ENCODE results near the gene KCNG2. TPM values are rescaled to one million over a fixed set of nuclear protein-coding genes. Genes with fewer than 3 reads are reported as not detected.

KCNG2 gene
- total RNA-seq, 4 donors from 2014 or later: 0.55 TPM; not detected in 3

DNA sequence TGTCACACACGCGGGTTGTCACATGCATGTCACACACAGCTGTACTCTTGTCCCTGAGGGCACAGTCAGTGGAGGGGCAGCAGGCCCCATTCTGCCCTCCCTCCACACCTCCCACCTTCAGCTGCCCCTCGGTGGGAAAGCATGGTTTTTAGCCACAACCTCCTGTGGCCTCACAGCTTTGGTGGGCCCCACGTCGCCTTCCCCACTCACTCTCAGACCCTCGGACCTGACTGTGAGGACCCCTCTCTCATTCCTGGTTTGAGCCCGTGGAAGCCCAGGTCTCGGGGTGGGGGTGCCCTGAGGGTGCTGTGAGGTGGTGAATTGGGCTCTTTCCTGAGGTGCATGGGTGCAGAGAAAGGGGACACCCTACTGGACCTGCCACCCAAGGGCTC is 19.9 kb downstream of the KCNG2 start:
- TF ChIP-seq POLR2A (IDR thresholded peaks at IDR 0.05) (no peak), CTCF (IDR thresholded peaks at IDR 0.05 in 4 of 5, conservative IDR thresholded peaks at IDR 0.05 in 1 of 5) (no peak)
- Histone ChIP-seq H3K36me3 (no peaks in the 10 kb centered on the region), H3K9me3 (no peaks in the 10 kb centered on the region), H3K27me3 (peaks cover 23 to 37% (median 33%) of the 10 kb centered on the region in 3 donors), H3K4me1 (no peaks in the 10 kb centered on the region), H3K4me3 (no peak overlapping the region), H3K27ac (no peak overlapping the region)
- DNase-seq (no peak), ATAC-seq (no peak)
- in situ Hi-C loops (cut with MboI; ENCODE audit: low sequenced_read_pairs in 4 of 4) (no loop called here), intact Hi-C loops (cut with DNase I; ENCODE audit: low total_unique reads) (no loop called here)

DNA sequence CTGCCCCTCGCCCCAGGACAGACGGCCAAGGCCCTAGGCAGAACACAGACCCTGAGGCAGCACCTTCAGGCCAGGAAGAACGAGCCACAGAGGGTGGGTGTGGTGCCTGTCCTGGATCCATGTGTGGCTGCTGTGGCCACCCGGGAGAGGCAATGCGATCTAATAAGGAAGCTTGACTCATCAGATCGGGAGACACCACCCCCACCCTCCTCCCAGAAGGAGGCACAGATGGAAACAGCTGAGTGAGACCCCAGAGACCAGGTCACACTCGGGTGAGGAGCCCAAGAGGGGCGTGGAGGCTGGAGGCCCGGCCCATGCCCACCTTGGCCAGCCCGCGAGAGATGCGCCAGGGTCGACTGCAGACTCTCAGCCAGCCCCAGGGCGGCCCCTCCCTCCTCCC is 20.3 kb downstream of the KCNG2 start:
- intact Hi-C loops (cut with DNase I; ENCODE audit: low total_unique reads) (no loop called here), in situ Hi-C loops (cut with MboI; ENCODE audit: low sequenced_read_pairs in 4 of 4) (no loop called here)
- no peak for DNase-seq
- no peak overlapping the region for H3K4me3 ChIP-seq
- H3K9me3 ChIP-seq: no peaks in the 10 kb centered on the region
- TF ChIP-seq CTCF (IDR thresholded peaks at IDR 0.05 in 4 of 5, conservative IDR thresholded peaks at IDR 0.05 in 1 of 5): no peak
- TF ChIP-seq POLR2A (IDR thresholded peaks at IDR 0.05): no peak
- no peaks in the 10 kb centered on the region for H3K36me3 ChIP-seq
- ATAC-seq: no peak
- peaks cover 23 to 37% (median 33%) of the 10 kb centered on the region in 3 donors for H3K27me3 ChIP-seq
- H3K27ac ChIP-seq: no peak overlapping the region
- no peaks in the 10 kb centered on the region for H3K4me1 ChIP-seq

GRCh38 chr18:79818631-79819030 is 20.9 kb downstream of the KCNG2 start:
- no peaks in the 10 kb centered on the region for H3K36me3 ChIP-seq
- in situ Hi-C loops (cut with MboI; ENCODE audit: low sequenced_read_pairs in 4 of 4) (no loop called here), intact Hi-C loops (cut with DNase I; ENCODE audit: low total_unique reads) (no loop called here)
- DNase-seq (no peak), ATAC-seq (no peak)
- H3K27ac ChIP-seq: no peak overlapping the region
- no peaks in the 10 kb centered on the region for H3K4me1 ChIP-seq
- no peak for TF ChIP-seq POLR2A (IDR thresholded peaks at IDR 0.05)
- no peak for TF ChIP-seq CTCF (IDR thresholded peaks at IDR 0.05 in 4 of 5, conservative IDR thresholded peaks at IDR 0.05 in 1 of 5)
- no peak overlapping the region for H3K4me3 ChIP-seq
- peaks cover 23 to 34% (median 30%) of the 10 kb centered on the region in 3 donors for H3K27me3 ChIP-seq
- no peaks in the 10 kb centered on the region for H3K9me3 ChIP-seq

- no peak overlapping the region for H3K4me3 ChIP-seq
- H3K27me3 ChIP-seq: peaks cover 23 to 28% (median 23%) of the 10 kb centered on the region in 3 donors
- no peaks in the 10 kb centered on the region for H3K4me1 ChIP-seq
- H3K36me3 ChIP-seq: no peaks in the 10 kb centered on the region
- ATAC-seq (no peak), DNase-seq (no peak)
- TF ChIP-seq CTCF (IDR thresholded peaks at IDR 0.05 in 4 of 5, conservative IDR thresholded peaks at IDR 0.05 in 1 of 5) (no peak), POLR2A (IDR thresholded peaks at IDR 0.05) (no peak)
- in situ Hi-C loops (cut with MboI; ENCODE audit: low sequenced_read_pairs in 4 of 4): no loop called here
- intact Hi-C loops (cut with DNase I; ENCODE audit: low total_unique reads): no loop called here
- H3K9me3 ChIP-seq: no peaks in the 10 kb centered on the region
- H3K27ac ChIP-seq: no peak overlapping the region
Measured at GRCh38 chr18:79819064-79819967, 21.6 kb downstream of the KCNG2 start.
